Astrocyte (in vitro differentiated cells and primary cell): ENCODE measurements around the gene TSPEAR.

Experiments
- CTCF ChIP-seq: IDR thresholded peaks from 2 replicates; pipeline ENCODE4 v1.5.1; 2011; ENCODE audit warnings: low read depth, mild to moderate bottlenecking, inconsistent platforms, low read length, moderate library complexity; ENCODE audit not compliant: insufficient read depth
- EZH2 ChIP-seq: IDR thresholded peaks from 2 replicates; pipeline ENCODE4 v1.6.1; 2012; ENCODE audit warnings: mild to moderate bottlenecking, low read length, inconsistent platforms; ENCODE audit not compliant: insufficient read depth

GRCh38 chr21:44741921-44742320, 30.5 kb upstream of the TSPEAR start:
- TF ChIP-seq CTCF (no peak), EZH2 (no peak)
